HCT116 (cell line): ENCODE data around the gene TNIK.

Experiments used
- CTCF ChIP-seq, 3 experiments: fragments of 200-600 bp in 1 of 3; sonication (generic) in 1 of 3; IDR thresholded peaks in 2 of 3; conservative IDR thresholded peaks in 1 of 3; 2 replicates each; pipeline ENCODE4 v1.5.1; 2012 to 2017; ENCODE audit warnings: low read depth in 2 of 3, low read length in 2 of 3, antibody characterized with exemption in 1 of 3, borderline replicate concordance in 1 of 3, control low read depth in 1 of 3, mild to moderate bottlenecking in 1 of 3, mixed read lengths in 1 of 3, mixed run types in 1 of 3, moderate library complexity in 1 of 3; ENCODE audit not compliant: insufficient read depth in 1 of 3
- EZH2 ChIP-seq: fragments of 200-600 bp; sonication (generic); IDR thresholded peaks from 2 replicates; pipeline ENCODE4 v1.6.1; 2017; ENCODE audit warnings: antibody characterized with exemption, mixed run types
- MAX ChIP-seq: IDR thresholded peaks from 2 replicates; pipeline ENCODE4 v1.6.1; 2012
- POLR2A ChIP-seq: IDR thresholded peaks from 2 replicates; pipeline ENCODE4 v1.7.0; 2011; ENCODE audit warnings: borderline replicate concordance; ENCODE audit not compliant: insufficient read depth, insufficient read length; ENCODE audit errors: extremely low read depth
- POLR2AphosphoS5 ChIP-seq: IDR thresholded peaks from 2 replicates; pipeline ENCODE4 v1.6.1; 2011; ENCODE audit warnings: mild to moderate bottlenecking, low read depth, low read length, moderate library complexity
- TCF7L2 ChIP-seq: IDR thresholded peaks from 2 replicates; pipeline ENCODE4 v1.7.0; 2011; ENCODE audit warnings: borderline replicate concordance, inconsistent platforms; ENCODE audit not compliant: insufficient read depth, insufficient read length; ENCODE audit errors: extremely low read depth
- YY1 ChIP-seq: IDR thresholded peaks from 2 replicates; pipeline ENCODE4 v1.6.1; 2011; ENCODE audit warnings: low read length, low read depth, moderate library complexity, mild to moderate bottlenecking; ENCODE audit not compliant: insufficient replicate concordance; ENCODE audit errors: extremely low read depth
- TF ChIP-seq, protein P1 (sequence below): IDR thresholded peaks from 2 replicates; pipeline ENCODE4 v1.6.1; 2011; ENCODE audit warnings: mild to moderate bottlenecking, low read length, moderate library complexity; ENCODE audit not compliant: insufficient replicate concordance; ENCODE audit errors: extremely low read depth
- TF ChIP-seq, protein P2 (sequence below): IDR thresholded peaks from 2 replicates; pipeline ENCODE4 v1.6.1; 2012; ENCODE audit warnings: low read depth

DNA sequence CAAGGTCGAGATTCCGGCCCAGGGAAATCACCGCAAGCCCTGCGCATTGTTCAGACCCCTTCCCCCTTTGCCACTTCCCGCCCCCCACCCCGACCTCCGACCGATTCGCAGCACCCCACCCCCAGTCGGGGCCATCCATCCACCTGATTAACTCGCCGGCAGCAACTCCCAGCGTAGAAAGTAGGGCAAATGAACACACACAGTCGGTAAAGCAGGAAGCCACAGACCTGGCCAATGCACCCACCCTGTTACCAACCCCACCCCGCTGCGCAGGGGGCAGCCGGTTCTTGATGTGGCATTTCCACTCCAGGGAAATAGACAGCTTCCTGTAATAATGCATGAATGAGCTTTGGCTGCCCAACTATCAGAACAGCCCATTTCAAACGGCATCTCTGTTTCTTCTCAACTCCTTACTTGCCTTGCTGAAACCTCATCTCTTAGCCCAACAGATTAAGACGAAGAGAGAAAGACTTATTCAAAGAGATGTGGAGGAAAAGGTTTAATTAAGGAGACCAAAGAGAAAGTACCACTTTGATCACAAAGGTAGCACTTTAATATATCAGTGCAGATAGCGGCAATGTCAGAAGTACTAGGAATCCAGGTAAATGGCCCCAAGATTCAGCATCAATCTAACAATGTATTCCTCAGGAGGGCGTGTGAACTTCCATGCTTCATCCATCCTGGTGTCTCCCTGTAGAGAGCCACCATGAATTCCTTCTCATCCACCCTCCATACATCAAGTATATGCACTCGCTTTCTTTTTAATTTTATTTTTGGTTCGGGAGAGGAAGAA, 1.9 kb downstream of the TNIK start:
- TF ChIP-seq POLR2A (no peak), POLR2AphosphoS5 (no peak), CTCF (IDR thresholded peaks at IDR 0.05 in 2 of 3, conservative IDR thresholded peaks at IDR 0.05 in 1 of 3; ENCODE audit: borderline replicate concordance in 1 of 3, insufficient read depth in 1 of 3, low read depth in 2 of 3, low read length in 2 of 3) (no peak), MAX (no peak), EZH2 (no peak), YY1 (no peak), TCF7L2 (no peak)
- TF ChIP-seq, protein P1, sequence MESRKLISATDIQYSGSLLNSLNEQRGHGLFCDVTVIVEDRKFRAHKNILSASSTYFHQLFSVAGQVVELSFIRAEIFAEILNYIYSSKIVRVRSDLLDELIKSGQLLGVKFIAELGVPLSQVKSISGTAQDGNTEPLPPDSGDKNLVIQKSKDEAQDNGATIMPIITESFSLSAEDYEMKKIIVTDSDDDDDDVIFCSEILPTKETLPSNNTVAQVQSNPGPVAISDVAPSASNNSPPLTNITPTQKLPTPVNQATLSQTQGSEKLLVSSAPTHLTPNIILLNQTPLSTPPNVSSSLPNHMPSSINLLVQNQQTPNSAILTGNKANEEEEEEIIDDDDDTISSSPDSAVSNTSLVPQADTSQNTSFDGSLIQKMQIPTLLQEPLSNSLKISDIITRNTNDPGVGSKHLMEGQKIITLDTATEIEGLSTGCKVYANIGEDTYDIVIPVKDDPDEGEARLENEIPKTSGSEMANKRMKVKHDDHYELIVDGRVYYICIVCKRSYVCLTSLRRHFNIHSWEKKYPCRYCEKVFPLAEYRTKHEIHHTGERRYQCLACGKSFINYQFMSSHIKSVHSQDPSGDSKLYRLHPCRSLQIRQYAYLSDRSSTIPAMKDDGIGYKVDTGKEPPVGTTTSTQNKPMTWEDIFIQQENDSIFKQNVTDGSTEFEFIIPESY = no peak
- TF ChIP-seq, protein P2, sequence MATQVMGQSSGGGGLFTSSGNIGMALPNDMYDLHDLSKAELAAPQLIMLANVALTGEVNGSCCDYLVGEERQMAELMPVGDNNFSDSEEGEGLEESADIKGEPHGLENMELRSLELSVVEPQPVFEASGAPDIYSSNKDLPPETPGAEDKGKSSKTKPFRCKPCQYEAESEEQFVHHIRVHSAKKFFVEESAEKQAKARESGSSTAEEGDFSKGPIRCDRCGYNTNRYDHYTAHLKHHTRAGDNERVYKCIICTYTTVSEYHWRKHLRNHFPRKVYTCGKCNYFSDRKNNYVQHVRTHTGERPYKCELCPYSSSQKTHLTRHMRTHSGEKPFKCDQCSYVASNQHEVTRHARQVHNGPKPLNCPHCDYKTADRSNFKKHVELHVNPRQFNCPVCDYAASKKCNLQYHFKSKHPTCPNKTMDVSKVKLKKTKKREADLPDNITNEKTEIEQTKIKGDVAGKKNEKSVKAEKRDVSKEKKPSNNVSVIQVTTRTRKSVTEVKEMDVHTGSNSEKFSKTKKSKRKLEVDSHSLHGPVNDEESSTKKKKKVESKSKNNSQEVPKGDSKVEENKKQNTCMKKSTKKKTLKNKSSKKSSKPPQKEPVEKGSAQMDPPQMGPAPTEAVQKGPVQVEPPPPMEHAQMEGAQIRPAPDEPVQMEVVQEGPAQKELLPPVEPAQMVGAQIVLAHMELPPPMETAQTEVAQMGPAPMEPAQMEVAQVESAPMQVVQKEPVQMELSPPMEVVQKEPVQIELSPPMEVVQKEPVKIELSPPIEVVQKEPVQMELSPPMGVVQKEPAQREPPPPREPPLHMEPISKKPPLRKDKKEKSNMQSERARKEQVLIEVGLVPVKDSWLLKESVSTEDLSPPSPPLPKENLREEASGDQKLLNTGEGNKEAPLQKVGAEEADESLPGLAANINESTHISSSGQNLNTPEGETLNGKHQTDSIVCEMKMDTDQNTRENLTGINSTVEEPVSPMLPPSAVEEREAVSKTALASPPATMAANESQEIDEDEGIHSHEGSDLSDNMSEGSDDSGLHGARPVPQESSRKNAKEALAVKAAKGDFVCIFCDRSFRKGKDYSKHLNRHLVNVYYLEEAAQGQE = no peak
